HG03196 (cell line): ENCODE data around the gene BCAS3.

Source experiments
- ATAC-seq: cut with Tn5 transposase; IDR thresholded peaks from one replicate; pipeline ENCODE4 v1.9.1; 2021; ENCODE audit not compliant: unreplicated experiment

BCAS3 gene

DNA sequence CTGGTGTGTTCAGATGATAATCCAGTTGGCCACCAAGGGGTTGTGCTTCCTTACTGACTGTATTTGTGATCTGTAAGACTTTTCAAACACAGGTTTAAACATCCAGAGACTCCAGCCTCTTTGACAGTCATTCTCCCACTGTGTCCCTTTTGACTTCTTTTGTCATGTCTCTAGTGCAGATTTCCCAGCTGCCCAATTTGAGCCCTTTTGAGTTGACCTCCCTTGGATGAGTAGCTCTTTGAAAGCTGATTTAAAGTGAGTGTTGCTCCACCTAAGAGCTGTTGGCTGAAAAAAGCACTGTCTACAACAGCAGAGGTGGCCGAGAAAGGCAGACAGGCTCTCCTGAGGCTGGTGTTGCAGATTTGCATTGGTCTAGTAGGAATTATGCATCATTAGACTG lies 533.6 kb downstream of the BCAS3 start:
- ATAC-seq = no peak

DNA sequence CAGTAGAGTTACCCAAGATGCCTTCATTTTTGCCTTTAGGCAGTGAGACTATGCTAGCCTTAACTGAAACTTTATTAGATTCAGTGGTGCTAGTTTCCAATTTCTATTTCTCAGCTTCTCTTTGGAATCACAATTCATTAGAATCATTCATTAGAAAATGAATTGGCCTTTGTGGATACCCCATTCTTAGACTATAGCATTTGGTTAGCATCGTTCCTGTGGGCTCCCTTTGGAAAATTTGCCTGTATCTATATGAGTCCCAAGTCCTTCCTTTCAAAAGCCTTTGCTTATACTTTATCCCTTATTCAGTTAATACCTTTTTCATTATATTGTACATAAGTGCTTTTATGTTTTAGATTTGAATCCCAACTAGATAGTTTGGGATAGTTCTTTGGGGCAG lies 535.0 kb downstream of the BCAS3 start:
- no peak for ATAC-seq

DNA sequence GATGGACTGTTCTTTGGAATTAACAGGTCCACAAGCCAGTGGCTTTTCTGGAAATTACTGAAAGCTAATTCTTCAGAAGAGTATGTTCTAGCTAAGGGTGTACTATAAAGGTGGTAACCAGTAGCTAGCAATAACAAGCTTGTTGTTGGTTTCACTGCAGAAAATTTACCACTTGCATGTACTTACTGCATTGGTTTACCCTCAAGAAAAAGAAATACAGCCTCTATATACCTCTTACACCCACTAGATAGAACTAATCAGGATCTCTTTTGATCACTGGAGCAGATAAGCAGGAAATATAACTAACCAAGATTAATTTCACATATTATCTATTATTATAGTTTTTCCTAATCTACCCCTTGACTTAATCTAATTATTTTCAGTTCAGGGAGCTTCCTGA lies 537.1 kb downstream of the BCAS3 start:
- ATAC-seq = no peak

DNA sequence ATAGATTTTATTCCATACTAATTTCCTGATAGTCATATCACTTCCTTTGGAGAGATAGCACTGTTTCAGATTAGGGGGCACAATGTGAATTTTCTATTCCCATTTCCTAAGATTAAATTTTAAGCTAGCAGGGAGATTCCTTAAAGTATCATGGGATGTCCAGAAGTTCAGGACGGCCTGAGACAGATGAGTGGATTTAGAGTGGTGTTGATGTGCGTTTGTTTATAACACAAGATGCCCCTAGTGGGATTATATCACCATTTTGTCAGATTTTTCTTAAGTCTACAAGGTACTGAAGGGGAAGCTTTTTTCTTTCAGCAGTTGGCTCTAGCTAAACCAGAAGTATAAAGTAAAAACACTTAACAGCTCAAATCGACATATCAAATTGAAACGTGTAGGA lies 538.4 kb downstream of the BCAS3 start:
- no peak for ATAC-seq

DNA sequence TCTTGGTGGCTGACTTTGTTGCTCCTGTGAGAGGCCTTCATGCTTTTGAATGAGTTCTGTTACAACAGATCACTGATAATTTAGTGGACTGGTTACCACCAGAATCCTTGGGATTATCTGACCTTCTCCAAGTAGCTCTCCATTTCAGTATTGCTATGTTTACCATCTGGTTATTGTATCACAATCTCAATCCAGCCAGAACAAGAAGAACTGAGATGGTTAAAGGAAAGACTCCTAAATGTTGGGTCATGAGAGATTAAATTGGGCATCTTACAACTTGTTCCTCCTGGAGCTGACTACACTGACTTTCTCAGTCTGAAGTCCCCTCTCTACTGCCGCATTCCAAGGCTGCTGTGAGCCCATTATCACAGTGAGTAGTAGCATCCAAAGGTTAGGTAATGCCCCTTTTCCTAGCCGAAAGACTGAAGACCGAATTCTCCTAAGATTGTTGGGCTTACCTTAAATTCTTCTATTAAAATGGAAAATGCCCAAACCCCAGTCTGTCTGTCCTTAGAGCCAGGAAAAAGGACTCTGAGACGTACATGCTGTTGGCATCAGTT lies 540.3 kb downstream of the BCAS3 start:
- no peak for ATAC-seq

- ATAC-seq = no peak
Measured at GRCh38 chr17:61218438-61218837, 540.8 kb downstream of the BCAS3 start.

DNA sequence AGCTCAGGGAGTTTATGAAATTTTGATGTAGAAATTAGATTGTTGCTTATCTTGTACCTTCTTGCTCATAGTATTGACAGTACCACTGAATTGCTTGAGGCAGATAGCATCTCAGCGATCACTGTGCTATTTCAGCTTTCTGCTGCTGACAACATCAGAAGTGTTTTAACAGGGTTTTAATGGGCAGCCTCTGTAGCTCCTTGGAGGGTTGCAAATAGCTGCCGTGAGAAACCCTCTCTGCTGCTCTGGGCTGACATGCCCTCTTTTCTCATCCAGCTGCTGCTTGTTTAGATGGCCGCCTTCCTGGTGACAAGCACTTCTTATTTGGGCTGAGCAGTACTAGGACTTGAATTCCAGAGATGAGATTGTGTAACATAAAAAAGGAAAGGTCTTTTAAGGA lies 541.8 kb downstream of the BCAS3 start:
- ATAC-seq = no peak

- no peak for ATAC-seq
Measured at GRCh38 chr17:61221181-61221580, 543.5 kb downstream of the BCAS3 start.

- ATAC-seq = no peak
Measured at GRCh38 chr17:61221597-61222471, 544.2 kb downstream of the BCAS3 start.

DNA sequence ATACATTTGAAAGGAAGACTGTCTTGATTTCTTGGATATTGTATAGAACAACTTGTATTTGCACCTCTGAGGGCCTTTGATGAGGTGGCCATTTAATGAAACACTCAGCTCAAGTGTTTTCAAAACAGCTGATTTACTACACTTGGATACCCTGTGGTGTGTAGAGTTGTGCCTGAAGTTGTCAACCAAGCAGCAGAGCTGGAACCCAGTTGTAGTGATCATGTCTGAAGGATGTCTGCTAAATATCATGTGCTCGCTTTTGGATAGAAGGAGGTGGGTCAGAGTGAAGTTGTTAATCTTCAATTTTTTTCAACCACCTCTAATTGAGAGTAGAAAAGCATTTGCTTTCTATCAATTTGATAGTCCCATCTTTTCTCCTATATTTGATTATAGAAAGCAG lies 546.1 kb downstream of the BCAS3 start:
- ATAC-seq = no peak

GRCh38 chr17:61225178-61225882 lies 547.7 kb downstream of the BCAS3 start:
- no peak for ATAC-seq

- no peak for ATAC-seq
Measured at GRCh38 chr17:61227866-61228265, 550.2 kb downstream of the BCAS3 start.

GRCh38 chr17:61230461-61230860 lies 552.8 kb downstream of the BCAS3 start:
- no peak for ATAC-seq

DNA sequence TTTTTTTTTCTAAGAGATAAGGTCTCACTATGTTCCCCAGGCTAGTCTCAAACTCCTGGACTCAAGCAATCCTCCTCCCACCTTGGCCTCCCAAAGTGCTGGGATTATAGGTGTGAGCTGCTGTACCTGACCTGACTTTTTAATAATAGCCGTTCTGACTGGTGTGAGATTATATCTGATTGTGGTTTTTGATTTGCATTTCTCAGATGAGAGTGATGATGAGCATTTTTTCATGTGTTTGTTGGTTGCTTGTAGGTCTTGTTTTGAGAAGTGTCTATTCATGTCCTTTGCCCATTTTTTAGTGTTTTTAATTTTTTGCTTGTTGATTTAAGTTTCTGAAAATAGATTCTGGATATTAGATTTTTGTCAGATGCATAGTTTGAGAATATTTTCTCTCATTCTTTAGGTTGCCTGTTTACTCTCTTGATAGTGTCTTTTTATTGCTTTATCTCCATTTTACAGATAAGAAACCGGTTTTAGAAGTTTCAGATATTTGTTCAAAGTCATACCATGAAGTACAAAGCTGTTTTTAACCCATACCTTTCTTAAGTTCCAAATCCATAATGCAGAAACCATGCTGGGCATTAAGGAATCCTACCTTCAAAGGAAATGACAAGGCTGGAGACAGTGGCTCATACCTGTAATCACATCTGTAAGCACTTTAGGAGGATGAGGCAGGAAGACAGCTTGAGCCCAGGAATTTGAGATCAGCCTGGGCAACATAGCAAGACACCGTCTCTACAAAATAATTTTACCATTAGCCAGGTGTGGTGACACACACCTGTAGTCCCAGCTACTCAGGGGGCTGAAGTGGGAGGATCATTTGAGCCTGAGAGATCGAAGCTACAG lies 553.5 kb downstream of the BCAS3 start:
- no peak for ATAC-seq

DNA sequence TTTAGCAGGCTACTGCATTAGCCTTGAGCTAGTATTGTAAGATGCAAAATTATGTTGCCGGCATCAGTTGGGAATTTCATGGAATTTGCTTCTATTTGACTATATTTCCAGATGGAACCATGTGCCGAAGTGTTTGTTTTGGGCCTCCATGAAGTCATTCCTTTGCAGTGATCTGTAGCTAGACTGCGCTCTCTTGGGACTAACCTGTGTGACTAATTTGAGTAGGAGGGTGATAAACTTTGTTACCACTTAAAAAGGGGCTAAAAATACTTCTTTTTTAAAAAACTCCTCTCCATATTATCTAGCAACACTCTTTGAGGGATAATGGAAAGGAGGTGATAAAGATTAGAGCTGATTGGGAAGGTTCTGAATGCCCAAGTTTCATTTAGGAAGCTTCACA lies 555.2 kb downstream of the BCAS3 start:
- ATAC-seq = no peak

- no peak for ATAC-seq
Measured at GRCh38 chr17:61233991-61234750, 556.5 kb downstream of the BCAS3 start.

- no peak for ATAC-seq
Measured at GRCh38 chr17:61235001-61235826, 557.6 kb downstream of the BCAS3 start.

DNA sequence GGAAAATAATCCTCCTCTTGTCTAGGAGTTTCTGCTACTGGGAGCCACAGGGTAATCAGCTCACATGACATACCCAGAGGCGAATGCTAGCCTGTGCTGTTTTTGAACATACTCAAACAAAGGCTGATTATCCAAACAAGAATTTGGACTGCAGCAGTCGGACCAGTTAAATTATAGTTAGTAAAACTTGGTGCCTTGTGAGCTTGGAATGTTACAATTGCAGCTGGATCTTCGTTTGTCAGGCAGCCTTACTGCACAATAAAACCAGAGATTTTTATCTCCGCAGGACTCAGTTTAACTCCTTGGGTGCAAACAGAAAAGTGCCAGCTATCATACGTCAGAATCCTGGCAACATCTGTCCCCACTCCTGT lies 558.2 kb downstream of the BCAS3 start:
- no peak for ATAC-seq

- ATAC-seq = no peak
Measured at GRCh38 chr17:61237275-61237674, 559.6 kb downstream of the BCAS3 start.
